Measurements from ENCODE around the gene UNKL.
"Not testable (repeated sequence)": the region's sequence is repeated elsewhere in the genome, so short reads cannot be mapped to it uniquely, and the experiment has no call there.

Gene UNKL

GRCh38 chr16:1332618-1333148 lies 81.8 kb downstream of the UNKL start:
- Histone ChIP-seq H3K9ac (ENCODE audit: low read depth, low read length) (peak overlapping the region; percentile 69; the same call in 1 of the 2 replicates), H3K4me3 (ENCODE audit: low read length) (peak overlapping the region; percentile 51), H3K4me1 (ENCODE audit: insufficient read depth, low read length) (peaks cover 6% of the 10 kb centered on the region; the same call in 1 of the 2 replicates), H3K27ac (ENCODE audit: low read depth, low read length) (no peak overlapping the region), H3K36me3 (ENCODE audit: insufficient read depth, low read length) (no peaks in the 10 kb centered on the region), H3K9me3 (ENCODE audit: insufficient read depth, low read depth, low read length) (no peaks in the 10 kb centered on the region), H3K27me3 (ENCODE audit: insufficient read depth, low read length) (peaks cover 57% of the 10 kb centered on the region)
- 12% methylated on average over 26 of the region's 26 CpGs for WGBS

GRCh38 chr16:1331712-1332617 lies 82.5 kb downstream of the UNKL start:
- H3K9ac ChIP-seq (ENCODE audit: low read depth, low read length) = peak overlapping the region; percentile 69
- peak overlapping the region; percentile 51 for H3K4me3 ChIP-seq (ENCODE audit: low read length)
- H3K27me3 ChIP-seq (ENCODE audit: insufficient read depth, low read length) = peaks cover 55% of the 10 kb centered on the region
- no peaks in the 10 kb centered on the region for H3K36me3 ChIP-seq (ENCODE audit: insufficient read depth, low read length)
- peaks cover 6% of the 10 kb centered on the region; the same call in 1 of the 2 replicates for H3K4me1 ChIP-seq (ENCODE audit: insufficient read depth, low read length)
- peak overlapping the region; percentile 46; the same call in 1 of the 2 replicates for H3K27ac ChIP-seq (ENCODE audit: low read depth, low read length)
- 4% methylated on average over 34 of the region's 34 CpGs for WGBS
- no peaks in the 10 kb centered on the region for H3K9me3 ChIP-seq (ENCODE audit: insufficient read depth, low read depth, low read length)

- Histone ChIP-seq H3K4me1 (ENCODE audit: insufficient read depth, low read length) (peaks cover 6% of the 10 kb centered on the region; the same call in 1 of the 2 replicates), H3K9ac (ENCODE audit: low read depth, low read length) (peak overlapping the region; percentile 69; the same call in 1 of the 2 replicates), H3K27ac (ENCODE audit: low read depth, low read length) (peak overlapping the region; percentile 36; the same call in 1 of the 2 replicates), H3K36me3 (ENCODE audit: insufficient read depth, low read length) (no peaks in the 10 kb centered on the region), H3K27me3 (ENCODE audit: insufficient read depth, low read length) (peaks cover 47% of the 10 kb centered on the region), H3K4me3 (ENCODE audit: low read length) (peak overlapping the region; percentile 51), H3K9me3 (ENCODE audit: insufficient read depth, low read depth, low read length) (no peaks in the 10 kb centered on the region)
- WGBS = 67% methylated on average over 22 of the region's 22 CpGs
Observed at GRCh38 chr16:1330931-1331711, 83.4 kb downstream of the UNKL start.

- 69% methylated on average over 17 of the region's 17 CpGs for WGBS
- Histone ChIP-seq H3K36me3 (ENCODE audit: insufficient read depth, low read length) (peaks cover under 1% of the 10 kb centered on the region; the same call in 1 of the 2 replicates), H3K4me1 (ENCODE audit: insufficient read depth, low read length) (peaks cover 6% of the 10 kb centered on the region; the same call in 1 of the 2 replicates), H3K9me3 (ENCODE audit: insufficient read depth, low read depth, low read length) (no peaks in the 10 kb centered on the region), H3K27me3 (ENCODE audit: insufficient read depth, low read length) (peaks cover 39% of the 10 kb centered on the region), H3K4me3 (ENCODE audit: low read length) (no peak overlapping the region), H3K9ac (ENCODE audit: low read depth, low read length) (no peak overlapping the region), H3K27ac (ENCODE audit: low read depth, low read length) (no peak overlapping the region; the same call in 1 of the 2 replicates)
Observed at GRCh38 chr16:1330260-1330914, 84.1 kb downstream of the UNKL start.

- not testable (repeated sequence) for H3K9me3 ChIP-seq (ENCODE audit: insufficient read depth, low read depth, low read length); H3K27ac ChIP-seq (ENCODE audit: low read depth, low read length); H3K9ac ChIP-seq (ENCODE audit: low read depth, low read length); H3K4me1 ChIP-seq (ENCODE audit: insufficient read depth, low read length); H3K4me3 ChIP-seq (ENCODE audit: low read length)
- H3K36me3 ChIP-seq (ENCODE audit: insufficient read depth, low read length) = peaks cover 15% of the 10 kb centered on the region
- WGBS = 92% methylated on average over 10 of the region's 10 CpGs
- peaks cover 25% of the 10 kb centered on the region for H3K27me3 ChIP-seq (ENCODE audit: insufficient read depth, low read length)
Observed at GRCh38 chr16:1328961-1329360, 85.5 kb downstream of the UNKL start.

- not testable (repeated sequence) for H3K27ac ChIP-seq (ENCODE audit: low read depth, low read length); H3K9me3 ChIP-seq (ENCODE audit: insufficient read depth, low read depth, low read length); H3K9ac ChIP-seq (ENCODE audit: low read depth, low read length); H3K4me3 ChIP-seq (ENCODE audit: low read length); H3K4me1 ChIP-seq (ENCODE audit: insufficient read depth, low read length)
- WGBS = 93% methylated on average over 20 of the region's 20 CpGs
- Histone ChIP-seq H3K36me3 (ENCODE audit: insufficient read depth, low read length) (peaks cover 23% of the 10 kb centered on the region), H3K27me3 (ENCODE audit: insufficient read depth, low read length) (peaks cover 17% of the 10 kb centered on the region)
Observed at GRCh38 chr16:1328136-1328535, 86.4 kb downstream of the UNKL start.

- H3K9me3 ChIP-seq (ENCODE audit: insufficient read depth, low read depth, low read length) = no peaks in the 10 kb centered on the region
- peaks cover 11% of the 10 kb centered on the region for H3K27me3 ChIP-seq (ENCODE audit: insufficient read depth, low read length)
- H3K27ac ChIP-seq (ENCODE audit: low read depth, low read length) = no peak overlapping the region; the same call in 1 of the 2 replicates
- H3K36me3 ChIP-seq (ENCODE audit: insufficient read depth, low read length) = peaks cover 25% of the 10 kb centered on the region
- no peak overlapping the region for H3K9ac ChIP-seq (ENCODE audit: low read depth, low read length)
- H3K4me3 ChIP-seq (ENCODE audit: low read length) = no peak overlapping the region
- peaks cover 6% of the 10 kb centered on the region; the same call in 1 of the 2 replicates for H3K4me1 ChIP-seq (ENCODE audit: insufficient read depth, low read length)
- 72% methylated on average over 5 of the region's 5 CpGs for WGBS
Observed at GRCh38 chr16:1327619-1327947, 86.9 kb downstream of the UNKL start.

- Histone ChIP-seq H3K4me3 (ENCODE audit: low read length) (no peak overlapping the region), H3K36me3 (ENCODE audit: insufficient read depth, low read length) (peaks cover 29% of the 10 kb centered on the region), H3K4me1 (ENCODE audit: insufficient read depth, low read length) (peaks cover 3% of the 10 kb centered on the region; the same call in 1 of the 2 replicates), H3K27me3 (ENCODE audit: insufficient read depth, low read length) (peaks cover 6% of the 10 kb centered on the region), H3K9ac (ENCODE audit: low read depth, low read length) (no peak overlapping the region), H3K27ac (ENCODE audit: low read depth, low read length) (no peak overlapping the region; the same call in 1 of the 2 replicates), H3K9me3 (ENCODE audit: insufficient read depth, low read depth, low read length) (no peaks in the 10 kb centered on the region)
- WGBS = 86% methylated on average over 17 of the region's 17 CpGs
Observed at GRCh38 chr16:1326946-1327618, 87.4 kb downstream of the UNKL start.

- H3K36me3 ChIP-seq (ENCODE audit: insufficient read depth, low read length) = peaks cover 35% of the 10 kb centered on the region
Observed at GRCh38 chr16:1326391-1326790, 88.1 kb downstream of the UNKL start.

GRCh38 chr16:1325673-1326371 lies 88.7 kb downstream of the UNKL start:
- H3K9me3 ChIP-seq (ENCODE audit: insufficient read depth, low read depth, low read length) = no peaks in the 10 kb centered on the region
- no peak overlapping the region for H3K9ac ChIP-seq (ENCODE audit: low read depth, low read length)
- H3K4me1 ChIP-seq (ENCODE audit: insufficient read depth, low read length) = no peaks in the 10 kb centered on the region
- H3K4me3 ChIP-seq (ENCODE audit: low read length) = no peak overlapping the region
- no peaks in the 10 kb centered on the region for H3K27me3 ChIP-seq (ENCODE audit: insufficient read depth, low read length)
- WGBS = 85% methylated on average over 20 of the region's 20 CpGs
- peaks cover 41% of the 10 kb centered on the region for H3K36me3 ChIP-seq (ENCODE audit: insufficient read depth, low read length)
- peak overlapping the region; percentile 41; the same call in 1 of the 2 replicates for H3K27ac ChIP-seq (ENCODE audit: low read depth, low read length)

More at GRCh38 chr16:1326391-1326790, 88.1 kb downstream of the UNKL start:
- no peaks in the 10 kb centered on the region for H3K9me3 ChIP-seq (ENCODE audit: insufficient read depth, low read depth, low read length)
- no peak overlapping the region for H3K4me3 ChIP-seq (ENCODE audit: low read length)
- H3K4me1 ChIP-seq (ENCODE audit: insufficient read depth, low read length) = no peaks in the 10 kb centered on the region
- no peak overlapping the region; the same call in 1 of the 2 replicates for H3K27ac ChIP-seq (ENCODE audit: low read depth, low read length)
- no peaks in the 10 kb centered on the region; the same call in 1 of the 2 replicates for H3K27me3 ChIP-seq (ENCODE audit: insufficient read depth, low read length)
- 84% methylated on average over 16 of the region's 17 CpGs for WGBS
- no peak overlapping the region for H3K9ac ChIP-seq (ENCODE audit: low read depth, low read length)

All from HUES64 (cell line).